HEK293 (cell line): ENCODE results near the gene ANK2.

ENCODE experiments used
- CTCF ChIA-PET: fragments of 350-600 bp; formaldehyde crosslinking; extraction: SDS; loops from one replicate; lab custom pipeline; 2021; ENCODE audit warnings: antibody characterized with exemption; lab: Yijun Ruan, JAX
- POLR2A ChIA-PET: fragments of 300-600 bp; formaldehyde crosslinking; extraction: SDS; loops from one replicate; lab custom pipeline; 2020; ENCODE audit warnings: antibody characterized with exemption, inconsistent platforms; lab: Yijun Ruan, JAX
- H3K27ac ChIP-seq: fragments of 200-500 bp; sonication (Bioruptor generic); 2 replicates; pipeline ENCODE4 v1.5.1; 2014; ENCODE audit warnings: low read depth, low read length, control low read depth, inconsistent platforms; ENCODE audit errors: extremely low read depth
- H3K36me3 ChIP-seq, 2 experiments: fragments of 200-500 bp in 1 of 2; sonication (Bioruptor generic) in 1 of 2; 1 replicate in 1 of 2; 2 replicates in 1 of 2; pipeline ENCODE4 v1.5.1; 2014 to 2017; ENCODE audit warnings: inconsistent platforms in 2 of 2, low read length in 2 of 2; ENCODE audit not compliant: control insufficient read depth in 2 of 2, insufficient read depth in 1 of 2
- H3K4me1 ChIP-seq: fragments of 200-500 bp; sonication (Bioruptor generic); 2 replicates; pipeline ENCODE4 v1.5.1; 2014; ENCODE audit warnings: mild to moderate bottlenecking, low read length, inconsistent platforms; ENCODE audit not compliant: control insufficient read depth, insufficient read depth
- H3K4me3 ChIP-seq: 2 replicates; pipeline ENCODE4 v1.5.1; 2011; ENCODE audit warnings: low read depth, mild to moderate bottlenecking, control low read depth, low read length, moderate library complexity
- H3K9me3 ChIP-seq: fragments of 200-500 bp; sonication (Bioruptor generic); 2 replicates; pipeline ENCODE4 v1.5.1; 2014; ENCODE audit warnings: low read depth, low read length, inconsistent platforms; ENCODE audit not compliant: control insufficient read depth, insufficient read depth
- HIC1 ChIP-seq: fragments of 450-650 bp; formaldehyde crosslinking; IDR thresholded peaks from 2 replicates; pipeline ENCODE4 v1.5.1; 2016; ENCODE audit warnings: missing biosample characterization, missing genetic modification characterization
- KLF10 ChIP-seq: fragments of 450-650 bp; IDR thresholded peaks from 2 replicates; pipeline ENCODE4 v1.5.1; 2018; ENCODE audit warnings: missing biosample characterization, mild to moderate bottlenecking, missing genetic modification characterization
- KLF8 ChIP-seq: fragments of 450-650 bp; formaldehyde crosslinking; IDR thresholded peaks from 2 replicates; pipeline ENCODE4 v1.5.1; 2016; ENCODE audit warnings: missing biosample characterization, missing genetic modification characterization
- KLF9 ChIP-seq: fragments of 450-650 bp; formaldehyde crosslinking; IDR thresholded peaks from 2 replicates; pipeline ENCODE4 v1.5.1; 2016; ENCODE audit warnings: missing biosample characterization, missing genetic modification characterization, low read depth
- OSR2 ChIP-seq: fragments of 450-650 bp; formaldehyde crosslinking; IDR thresholded peaks from 2 replicates; pipeline ENCODE4 v1.5.1; 2016; ENCODE audit warnings: missing biosample characterization, missing genetic modification characterization
- PATZ1 ChIP-seq: fragments of 450-650 bp; formaldehyde crosslinking; IDR thresholded peaks from 2 replicates; pipeline ENCODE4 v1.5.1; 2016; ENCODE audit warnings: missing biosample characterization, missing genetic modification characterization
- SCRT1 ChIP-seq: fragments of 450-650 bp; formaldehyde crosslinking; IDR thresholded peaks from 2 replicates; pipeline ENCODE4 v1.5.1; 2016; ENCODE audit warnings: missing biosample characterization, missing genetic modification characterization, borderline replicate concordance
- SP3 ChIP-seq: fragments of 450-650 bp; formaldehyde crosslinking; IDR thresholded peaks from 2 replicates; pipeline ENCODE4 v1.5.1; 2016; ENCODE audit warnings: missing biosample characterization, missing genetic modification characterization
- ZBTB11 ChIP-seq: fragments of 450-650 bp; formaldehyde crosslinking; conservative IDR thresholded peaks from 2 replicates; pipeline ENCODE4 v1.5.1; 2016; ENCODE audit warnings: low read depth, missing biosample characterization, missing genetic modification characterization
- ZBTB20 ChIP-seq: fragments of 450-650 bp; formaldehyde crosslinking; IDR thresholded peaks from 2 replicates; pipeline ENCODE4 v1.5.1; 2016; ENCODE audit warnings: missing biosample characterization, missing genetic modification characterization
- ZBTB49 ChIP-seq: fragments of 450-650 bp; formaldehyde crosslinking; IDR thresholded peaks from 2 replicates; pipeline ENCODE4 v1.5.1; 2016; ENCODE audit warnings: missing biosample characterization, missing genetic modification characterization, low read depth
- ZFP3 ChIP-seq: fragments of 450-650 bp; formaldehyde crosslinking; IDR thresholded peaks from 2 replicates; pipeline ENCODE4 v1.5.1; 2016; ENCODE audit warnings: low read depth, missing biosample characterization, missing genetic modification characterization
- ZNF10 ChIP-seq: fragments of 450-650 bp; formaldehyde crosslinking; IDR thresholded peaks from 2 replicates; pipeline ENCODE4 v1.5.1; 2017; ENCODE audit warnings: missing biosample characterization, missing genetic modification characterization
- ZNF133 ChIP-seq: fragments of 450-650 bp; formaldehyde crosslinking; IDR thresholded peaks from 2 replicates; pipeline ENCODE4 v1.5.1; 2016; ENCODE audit warnings: missing biosample characterization, missing genetic modification characterization
- ZNF24 ChIP-seq: fragments of 450-650 bp; formaldehyde crosslinking; IDR thresholded peaks from 2 replicates; pipeline ENCODE4 v1.5.1; 2016; ENCODE audit warnings: missing biosample characterization, missing genetic modification characterization
- ZNF266 ChIP-seq: fragments of 450-650 bp; formaldehyde crosslinking; IDR thresholded peaks from 2 replicates; pipeline ENCODE4 v1.5.1; 2016; ENCODE audit warnings: missing biosample characterization, missing genetic modification characterization, low read depth
- ZNF302 ChIP-seq: fragments of 450-650 bp; formaldehyde crosslinking; IDR thresholded peaks from 2 replicates; pipeline ENCODE4 v1.5.1; 2016; ENCODE audit warnings: missing biosample characterization, missing genetic modification characterization, low read depth
- ZNF341 ChIP-seq: fragments of 450-650 bp; formaldehyde crosslinking; IDR thresholded peaks from 2 replicates; pipeline ENCODE4; 2016; ENCODE audit warnings: low read depth, missing biosample characterization, missing genetic modification characterization
- ZNF37A ChIP-seq: fragments of 450-650 bp; IDR thresholded peaks from 2 replicates; pipeline ENCODE4 v1.5.1; 2018; ENCODE audit warnings: missing biosample characterization, missing genetic modification characterization
- ZNF488 ChIP-seq: fragments of 450-650 bp; formaldehyde crosslinking; IDR thresholded peaks from 2 replicates; pipeline ENCODE4 v1.5.1; 2016; ENCODE audit warnings: missing biosample characterization, missing genetic modification characterization
- ZNF529 ChIP-seq: fragments of 450-650 bp; formaldehyde crosslinking; IDR thresholded peaks from 2 replicates; pipeline ENCODE4 v1.5.1; 2017; ENCODE audit warnings: missing genetic modification characterization, missing biosample characterization; ENCODE audit not compliant: insufficient replicate concordance
- ZNF670 ChIP-seq: fragments of 450-650 bp; formaldehyde crosslinking; IDR thresholded peaks from 2 replicates; pipeline ENCODE4 v1.5.1; 2016; ENCODE audit warnings: missing biosample characterization, missing genetic modification characterization, low read depth
- ZNF707 ChIP-seq: fragments of 450-650 bp; formaldehyde crosslinking; IDR thresholded peaks from 2 replicates; pipeline ENCODE4 v1.5.1; 2016; ENCODE audit warnings: missing biosample characterization, missing genetic modification characterization
- ZNF76 ChIP-seq: fragments of 450-650 bp; formaldehyde crosslinking; IDR thresholded peaks from 2 replicates; pipeline ENCODE4; 2016; ENCODE audit warnings: low read depth, missing biosample characterization, missing genetic modification characterization, borderline replicate concordance
- ZSCAN16 ChIP-seq: fragments of 450-650 bp; formaldehyde crosslinking; IDR thresholded peaks from 2 replicates; pipeline ENCODE4 v1.5.1; 2016; ENCODE audit warnings: missing biosample characterization, missing genetic modification characterization

ANK2 gene

GRCh38 chr4:113375964-113376666 is 326.7 kb downstream of the ANK2 start (continued):
- TF ChIP-seq SP3 (tag by site-specific recombination) (no peak), ZNF266 (tag by site-specific recombination) (no peak), ZBTB11 (tag by site-specific recombination) (no peak), ZNF10 (no peak), ZNF529 (tag by site-specific recombination) (no peak), ZBTB20 (tag by site-specific recombination) (no peak)

- no peak overlapping the region for H3K27ac ChIP-seq
- CTCF ChIA-PET: interaction anchor here (0.6 to 0.9 kb wide), 3 partner anchors 13 to 272 kb away, joined by 3 read pairs; no protein-coding TSS in a partner anchor
- TF ChIP-seq ZNF670 (tag by site-specific recombination) (no peak), ZFP3 (tag by site-specific recombination) (no peak), ZNF488 (no peak), ZBTB49 (tag by site-specific recombination) (no peak), ZNF302 (tag by site-specific recombination) (no peak), ZNF707 (tag by site-specific recombination) (no peak), ZSCAN16 (tag by site-specific recombination) (no peak), ZNF37A (tag by site-specific recombination) (no peak), PATZ1 (tag by site-specific recombination) (no peak), ZNF341 (tag by site-specific recombination) (no peak), ZNF24 (tag by site-specific recombination) (no peak), KLF10 (tag by site-specific recombination) (no peak), OSR2 (no peak), ZNF133 (tag by site-specific recombination) (no peak), SCRT1 (tag by site-specific recombination) (no peak), KLF9 (tag by site-specific recombination) (no peak), HIC1 (tag by site-specific recombination) (no peak), KLF8 (tag by site-specific recombination) (no peak), ZNF76 (tag by site-specific recombination) (no peak)
- peaks cover 0 to 2% of the 10 kb centered on the region in 2 experiments; a peak in 1 of 3 replicates for H3K36me3 ChIP-seq
- POLR2A ChIA-PET: no interaction called here
- H3K4me1 ChIP-seq: no peaks in the 10 kb centered on the region
- H3K4me3 ChIP-seq: no peak overlapping the region
- no peaks in the 10 kb centered on the region for H3K9me3 ChIP-seq
Observed at GRCh38 chr4:113378836-113379235, 329.4 kb downstream of the ANK2 start.
